Stimulated activated CD4-positive, alpha-beta T cell treated with anti-CD3 and anti-CD28 coated beads, Interleukin-4, amount 100 ng/mL, for 1 hour (primary cell): ENCODE results near the gene C14orf93.
"Not testable (repeated sequence)": the region's sequence is repeated elsewhere in the genome, so short reads cannot be mapped to it uniquely, and the experiment has no call there.

Experiments used
- DNase-seq: peaks from one replicate; pipeline ENCODE4 v3.0.0-alpha.2; 2020

C14orf93 gene

DNA sequence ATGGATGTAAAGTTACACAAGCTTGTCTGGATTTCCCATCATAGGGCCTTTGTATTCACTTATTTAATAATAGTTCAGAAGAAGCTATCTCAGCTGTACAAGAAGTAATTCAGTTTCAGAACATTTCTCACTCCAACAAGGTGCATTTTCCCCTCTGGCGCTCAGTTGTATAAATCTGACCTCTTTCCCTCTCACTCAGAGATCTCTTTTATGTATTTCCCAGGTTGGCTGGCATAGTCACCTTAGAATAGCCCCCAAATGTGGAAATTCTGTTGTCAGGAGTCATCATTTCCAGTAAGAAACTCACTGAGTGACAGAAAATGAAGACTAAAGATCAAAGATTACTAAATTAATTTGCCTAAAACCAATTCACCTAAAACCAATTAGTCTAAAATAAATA lies 38.8 kb downstream of the C14orf93 start:
- DNase-seq: no peak

GRCh38 chr14:22966783-22967269 lies 43.1 kb downstream of the C14orf93 start:
- no peak for DNase-seq

GRCh38 chr14:22965916-22966782 lies 43.8 kb downstream of the C14orf93 start:
- DNase-seq: not testable (repeated sequence)

- DNase-seq: no peak
Measured at GRCh38 chr14:22962061-22962676, 47.8 kb downstream of the C14orf93 start.

GRCh38 chr14:22955702-22956569 lies 54.0 kb downstream of the C14orf93 start:
- no peak for DNase-seq

DNA sequence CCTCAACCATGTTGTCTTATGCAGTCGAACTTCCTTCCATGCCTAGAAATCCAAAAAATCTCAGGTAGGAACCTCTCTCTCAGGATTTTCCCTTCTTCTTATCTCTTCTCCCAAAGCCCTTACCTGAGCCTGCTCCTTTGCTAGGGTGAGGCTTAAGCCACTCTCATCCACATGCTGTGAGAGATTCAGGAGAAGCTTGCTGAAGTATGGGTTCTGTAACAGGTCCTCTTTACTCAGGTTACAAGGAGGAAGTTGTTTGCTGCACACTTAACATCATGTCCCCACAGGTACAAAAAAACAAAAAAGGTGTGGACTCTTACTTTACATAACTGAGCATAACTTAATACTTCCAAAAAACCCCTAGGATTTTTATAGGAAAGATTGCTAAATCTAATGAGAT lies 57.5 kb downstream of the C14orf93 start:
- no peak for DNase-seq

GRCh38 chr14:22951795-22952194 lies 58.1 kb downstream of the C14orf93 start:
- not testable (repeated sequence) for DNase-seq

- no peak for DNase-seq
Measured at GRCh38 chr14:22945642-22946041, 64.3 kb downstream of the C14orf93 start.

DNA sequence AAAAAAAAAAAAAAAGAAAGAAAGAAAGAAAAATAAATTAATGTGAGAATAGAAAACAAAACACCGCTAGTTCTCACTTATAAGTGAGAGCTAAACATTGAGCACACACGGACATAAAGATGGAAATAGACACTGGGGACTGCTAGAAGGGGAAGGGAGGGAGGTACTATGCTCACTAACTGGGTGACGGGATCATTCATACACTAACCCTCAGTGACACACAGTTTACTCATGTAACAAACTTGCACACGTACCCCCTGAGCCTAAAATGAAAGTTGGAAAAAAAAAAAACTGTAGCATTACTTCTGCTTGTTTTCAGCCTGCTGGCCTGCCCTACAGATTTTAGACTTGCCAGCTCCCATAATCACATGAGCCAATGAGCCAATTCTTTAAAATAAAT lies 70.3 kb downstream of the C14orf93 start:
- no peak for DNase-seq
